ENCODE results near the gene LIN7B. TPM values are rescaled to one million over a fixed set of nuclear protein-coding genes. Genes with fewer than 3 reads are reported as not detected.

LIN7B gene
- total and polyA plus RNA-seq, 2 of the 13 experiments (the other 11 are each of a cell fraction or from before 2014, with no cell fraction given) = 5.3 to 7.6 TPM

DNA sequence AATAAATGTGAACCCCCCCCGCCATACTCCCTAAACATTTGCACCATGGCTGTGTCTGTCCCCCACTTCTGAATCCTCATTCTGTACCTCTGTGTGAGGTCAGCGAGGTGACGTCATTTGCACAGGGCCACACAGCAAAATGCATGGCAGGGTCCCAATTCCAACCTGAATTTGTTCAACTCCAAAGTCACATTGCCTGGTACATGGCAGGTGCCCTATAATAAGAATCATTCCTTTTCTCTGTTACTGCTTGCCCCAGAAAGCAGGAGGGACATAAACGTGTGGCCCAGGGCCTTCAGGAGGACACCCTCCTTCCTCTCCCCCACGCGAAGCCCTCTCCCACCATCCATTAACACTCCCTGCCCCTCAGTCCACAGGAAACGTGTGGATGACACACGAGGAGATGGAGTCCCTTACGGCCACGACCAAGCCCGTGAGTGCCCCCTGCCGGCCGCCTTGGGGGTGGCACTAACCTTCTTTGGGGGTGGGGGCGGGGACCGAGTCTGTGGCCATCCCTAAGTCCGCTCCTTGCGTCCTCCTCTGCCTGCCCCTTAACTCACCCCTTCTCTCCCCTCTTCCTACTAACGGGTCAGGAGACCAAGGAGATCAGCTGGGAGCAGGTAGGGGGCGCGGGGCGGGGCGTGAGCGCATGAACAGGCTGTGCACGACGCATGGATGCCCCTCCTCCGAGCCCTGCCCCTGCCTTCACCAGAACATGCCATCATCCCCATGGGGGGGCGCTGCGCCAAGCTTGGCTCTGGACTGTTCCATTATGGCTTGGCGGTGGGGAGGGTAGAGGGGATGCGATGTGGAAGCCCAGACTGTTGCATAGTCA, 31.6 kb downstream of the LIN7B start:
- ATAC-seq = peak; percentile 14
- H3K9ac ChIP-seq (ENCODE audit: insufficient read depth, low read depth, low read length) = peak overlapping the region; percentile 21; the same call in 1 of the 2 replicates
- ChIA-PET CTCF (ENCODE audit: low intra/inter-chr PET ratio, low total read pairs) (interaction anchor here (1.2 to 1.3 kb wide), 3 partner anchors 39 to 53 kb away, joined by 4 to 11 read pairs (median 4); no protein-coding TSS in a partner anchor), POLR2A (interaction anchor here (1.0 kb wide), 1 partner anchor 9 kb away, joined by 3 read pairs; no protein-coding TSS in a partner anchor)
- no peaks in the 10 kb centered on the region for H3K36me3 ChIP-seq (replicated peaks in 1 of 2; ENCODE audit: control insufficient read depth in 1 of 2, insufficient read depth in 2 of 2, low read length in 2 of 2)
- no peak overlapping the region for H3K27ac ChIP-seq (ENCODE audit: extremely low read length, insufficient read depth, low read length)
- H3K4me1 ChIP-seq (ENCODE audit: insufficient read depth, low read length) = peaks cover 42% of the 10 kb centered on the region
- no peaks in the 10 kb centered on the region for H3K9me3 ChIP-seq (ENCODE audit: low read length)
- no peak for FAIRE-seq
- H3K27me3 ChIP-seq (ENCODE audit: control insufficient read depth in 1 of 2, insufficient read depth in 2 of 2, low read length in 2 of 2) = no peaks in the 10 kb centered on the region
- intact Hi-C loops (cut with micrococcal nuclease; ENCODE audit: unreplicated experiment) = loop anchor here (5.0 kb wide), 1 partner anchor 48 kb away; no protein-coding TSS in a partner anchor
- DNase-seq (ENCODE audit: low spot score) = peak; percentile 48
- BruUV-seq (replicated peaks) = no TSS peak
- H4K20me1 ChIP-seq (ENCODE audit: insufficient read depth, low read length) = no peaks in the 10 kb centered on the region
- H2AFZ ChIP-seq (ENCODE audit: low read length) = peak overlapping the region; percentile 88
- no peaks in the 10 kb centered on the region for H3K79me2 ChIP-seq (ENCODE audit: insufficient read depth, low read length)
- peak overlapping the region; percentile 79 for H3K4me2 ChIP-seq (ENCODE audit: low read depth, low read length)
- WGBS (ENCODE audit: low lambda C conversion rate) = 47% methylated on average over 14 of the region's 30 CpGs
- in situ Hi-C loops (cut with HindIII; ENCODE audit: extremely low pct_ligation_motif_present, low pct_unique_long_range_greater_than_20kb) = no loop called here
- peak overlapping the region in 2 of 3 experiments; percentile 16 to 45; a peak in 1 of 6 replicates for H3K4me3 ChIP-seq (replicated peaks in 1 of 3; ENCODE audit: insufficient read depth in 1 of 3, low read depth in 2 of 3, low read length in 3 of 3)
- peak; percentile 65 for TF ChIP-seq SALL1 (CRISPR knock-in tag; IDR thresholded peaks at IDR 0.05)
- TF ChIP-seq, protein P1, sequence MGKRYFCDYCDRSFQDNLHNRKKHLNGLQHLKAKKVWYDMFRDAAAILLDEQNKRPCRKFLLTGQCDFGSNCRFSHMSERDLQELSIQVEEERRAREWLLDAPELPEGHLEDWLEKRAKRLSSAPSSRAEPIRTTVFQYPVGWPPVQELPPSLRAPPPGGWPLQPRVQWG (CRISPR knock-in tag; IDR thresholded peaks at IDR 0.05; ENCODE audit: borderline replicate concordance, low read depth) = no peak
- TF ChIP-seq ZNF367 (CRISPR knock-in tag; IDR thresholded peaks at IDR 0.05; ENCODE audit: borderline replicate concordance) = no peak
- TF ChIP-seq ZNF510 (CRISPR knock-in tag; IDR thresholded peaks at IDR 0.05; ENCODE audit: low read depth) = no peak
- TF ChIP-seq HOXA9 (CRISPR knock-in tag; IDR thresholded peaks at IDR 0.05; ENCODE audit: borderline replicate concordance) = no peak
- no peak for TF ChIP-seq MZF1 (CRISPR knock-in tag; IDR thresholded peaks at IDR 0.05; ENCODE audit: borderline replicate concordance)
- peak; percentile 45 for TF ChIP-seq RAD21 (CRISPR knock-in tag; IDR thresholded peaks at IDR 0.05)
- no peak for TF ChIP-seq TMF1 (CRISPR knock-in tag; IDR thresholded peaks at IDR 0.05; ENCODE audit: low read depth)
- TF ChIP-seq, protein P2, sequence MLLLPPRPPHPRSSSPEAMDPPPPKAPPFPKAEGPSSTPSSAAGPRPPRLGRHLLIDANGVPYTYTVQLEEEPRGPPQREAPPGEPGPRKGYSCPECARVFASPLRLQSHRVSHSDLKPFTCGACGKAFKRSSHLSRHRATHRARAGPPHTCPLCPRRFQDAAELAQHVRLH (CRISPR knock-in tag; IDR thresholded peaks at IDR 0.05; ENCODE audit: borderline replicate concordance, low read depth) = no peak
- TF ChIP-seq KDM2A (CRISPR knock-in tag; IDR thresholded peaks at IDR 0.05; ENCODE audit: borderline replicate concordance, low read depth) = peak; percentile 45; the same call in 1 of the 2 replicates
- TF ChIP-seq ZMYM4 (CRISPR knock-in tag; IDR thresholded peaks at IDR 0.05) = no peak
- TF ChIP-seq, protein P3, sequence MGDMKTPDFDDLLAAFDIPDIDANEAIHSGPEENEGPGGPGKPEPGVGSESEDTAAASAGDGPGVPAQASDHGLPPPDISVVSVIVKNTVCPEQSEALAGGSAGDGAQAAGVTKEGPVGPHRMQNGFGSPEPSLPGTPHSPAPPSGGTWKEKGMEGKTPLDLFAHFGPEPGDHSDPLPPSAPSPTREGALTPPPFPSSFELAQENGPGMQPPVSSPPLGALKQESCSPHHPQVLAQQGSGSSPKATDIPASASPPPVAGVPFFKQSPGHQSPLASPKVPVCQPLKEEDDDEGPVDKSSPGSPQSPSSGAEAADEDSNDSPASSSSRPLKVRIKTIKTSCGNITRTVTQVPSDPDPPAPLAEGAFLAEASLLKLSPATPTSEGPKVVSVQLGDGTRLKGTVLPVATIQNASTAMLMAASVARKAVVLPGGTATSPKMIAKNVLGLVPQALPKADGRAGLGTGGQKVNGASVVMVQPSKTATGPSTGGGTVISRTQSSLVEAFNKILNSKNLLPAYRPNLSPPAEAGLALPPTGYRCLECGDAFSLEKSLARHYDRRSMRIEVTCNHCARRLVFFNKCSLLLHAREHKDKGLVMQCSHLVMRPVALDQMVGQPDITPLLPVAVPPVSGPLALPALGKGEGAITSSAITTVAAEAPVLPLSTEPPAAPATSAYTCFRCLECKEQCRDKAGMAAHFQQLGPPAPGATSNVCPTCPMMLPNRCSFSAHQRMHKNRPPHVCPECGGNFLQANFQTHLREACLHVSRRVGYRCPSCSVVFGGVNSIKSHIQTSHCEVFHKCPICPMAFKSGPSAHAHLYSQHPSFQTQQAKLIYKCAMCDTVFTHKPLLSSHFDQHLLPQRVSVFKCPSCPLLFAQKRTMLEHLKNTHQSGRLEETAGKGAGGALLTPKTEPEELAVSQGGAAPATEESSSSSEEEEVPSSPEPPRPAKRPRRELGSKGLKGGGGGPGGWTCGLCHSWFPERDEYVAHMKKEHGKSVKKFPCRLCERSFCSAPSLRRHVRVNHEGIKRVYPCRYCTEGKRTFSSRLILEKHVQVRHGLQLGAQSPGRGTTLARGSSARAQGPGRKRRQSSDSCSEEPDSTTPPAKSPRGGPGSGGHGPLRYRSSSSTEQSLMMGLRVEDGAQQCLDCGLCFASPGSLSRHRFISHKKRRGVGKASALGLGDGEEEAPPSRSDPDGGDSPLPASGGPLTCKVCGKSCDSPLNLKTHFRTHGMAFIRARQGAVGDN (CRISPR knock-in tag; IDR thresholded peaks at IDR 0.05) = peak; percentile 76
- peak; percentile 95 for TF ChIP-seq ATF7 (IDR thresholded peaks at IDR 0.05)
- TF ChIP-seq ATF7 (CRISPR knock-in tag; IDR thresholded peaks at IDR 0.05) = no peak
- no peak for TF ChIP-seq ZSCAN20 (CRISPR knock-in tag; IDR thresholded peaks at IDR 0.05; ENCODE audit: borderline replicate concordance)
- TF ChIP-seq TOE1 (CRISPR knock-in tag; IDR thresholded peaks at IDR 0.05) = no peak
- no peak for TF ChIP-seq WIZ (CRISPR knock-in tag; IDR thresholded peaks at IDR 0.05)
- no peak for TF ChIP-seq GTF2F1 (IDR thresholded peaks at IDR 0.05; ENCODE audit: low read length)
- no peak for TF ChIP-seq RARG (CRISPR knock-in tag; IDR thresholded peaks at IDR 0.05; ENCODE audit: low read depth)
- TF ChIP-seq ETV5 (CRISPR knock-in tag; IDR thresholded peaks at IDR 0.05; ENCODE audit: borderline replicate concordance) = 0 out of 2 replicates have a peak, but pooled peaks have one; percentile 13
- TF ChIP-seq FOXK2 (IDR thresholded peaks at IDR 0.05) = no peak

Data from HepG2 (cell line).